HuH-7 (cell line): ENCODE data around the gene FOXO3.

ENCODE experiments used
- DNase-seq: peaks from one replicate; pipeline ENCODE4 v3.0.0; 2011; ENCODE audit warnings: low spot score

The FOXO3 gene

DNA sequence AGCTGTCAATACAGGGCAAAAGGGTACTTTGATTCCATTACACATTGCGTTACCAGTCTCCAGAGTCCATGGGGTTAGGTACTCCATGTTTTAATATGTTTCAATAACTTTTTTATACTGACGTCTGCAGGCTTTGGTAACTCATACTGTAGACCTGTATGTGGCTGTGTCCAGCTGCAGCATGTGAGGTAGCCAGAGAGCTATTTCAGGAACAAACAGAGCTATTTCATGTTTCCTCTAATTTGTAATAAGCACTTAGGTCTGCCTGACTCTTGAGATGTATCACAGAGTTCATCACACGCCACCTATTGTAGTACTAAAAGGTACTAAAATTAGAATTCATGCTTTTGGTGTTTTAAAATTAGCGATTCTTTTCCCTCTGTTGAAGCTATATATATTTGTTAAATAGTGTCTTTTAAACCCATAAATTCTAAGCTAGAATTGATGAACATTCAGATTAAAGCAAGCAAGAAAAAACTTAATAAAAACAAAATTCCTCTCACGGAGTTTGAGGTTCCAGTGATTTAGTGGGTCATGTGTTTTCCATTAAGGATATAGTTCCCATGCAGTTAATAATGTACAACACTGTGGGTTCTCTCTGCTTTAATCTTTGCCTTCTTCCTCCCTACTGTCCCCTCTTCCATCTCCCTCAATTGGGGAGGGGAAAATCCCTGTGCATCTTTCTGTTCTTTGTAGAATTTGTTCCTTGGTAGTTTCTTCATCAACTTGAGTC lies 37.0 kb downstream of the FOXO3 start:
- no peak for DNase-seq

DNA sequence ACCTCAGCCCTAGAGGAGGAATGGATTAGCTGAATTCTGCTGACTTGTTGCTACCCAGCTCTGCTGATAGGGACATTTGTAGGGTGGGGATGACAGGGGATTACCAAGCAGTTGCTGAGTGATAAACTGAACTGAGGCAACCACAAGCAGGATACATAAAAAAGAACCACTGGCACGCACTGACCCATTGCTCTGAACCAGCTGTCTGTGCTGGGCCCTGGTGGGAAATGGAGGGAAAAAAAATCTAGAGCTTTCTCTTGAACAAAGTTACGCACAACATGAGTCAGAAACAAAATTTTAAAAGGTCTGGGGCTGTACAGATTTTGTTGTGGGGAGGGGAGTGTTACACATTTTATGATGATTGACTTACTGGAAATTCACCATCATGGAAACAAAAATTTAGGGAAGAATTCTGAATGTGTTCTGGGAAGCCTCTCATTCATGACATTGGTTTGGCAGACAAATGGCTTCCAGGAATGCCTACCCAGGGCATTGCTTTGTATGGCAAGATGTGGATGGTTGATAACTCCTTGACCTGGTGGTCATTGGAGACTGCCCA lies 37.7 kb downstream of the FOXO3 start:
- DNase-seq = no peak

DNA sequence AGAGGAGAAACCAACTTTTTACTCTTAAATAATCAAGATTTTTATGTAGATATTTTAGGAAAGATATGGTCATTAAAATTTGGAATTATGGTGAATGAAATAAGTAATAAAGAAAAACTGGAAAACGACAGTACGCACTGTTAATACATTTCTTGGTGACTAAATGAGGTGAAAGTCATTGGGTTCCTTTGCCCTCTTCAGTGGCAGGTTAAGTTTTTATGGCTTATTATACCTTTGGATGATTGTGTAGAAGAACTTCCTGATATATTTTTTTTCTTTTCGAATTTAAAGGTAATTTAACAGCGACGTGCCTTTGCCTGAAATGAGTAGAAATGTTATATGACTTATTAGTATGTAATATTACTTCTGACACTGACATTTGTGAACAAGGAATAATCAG lies 43.4 kb downstream of the FOXO3 start:
- no peak for DNase-seq

DNA sequence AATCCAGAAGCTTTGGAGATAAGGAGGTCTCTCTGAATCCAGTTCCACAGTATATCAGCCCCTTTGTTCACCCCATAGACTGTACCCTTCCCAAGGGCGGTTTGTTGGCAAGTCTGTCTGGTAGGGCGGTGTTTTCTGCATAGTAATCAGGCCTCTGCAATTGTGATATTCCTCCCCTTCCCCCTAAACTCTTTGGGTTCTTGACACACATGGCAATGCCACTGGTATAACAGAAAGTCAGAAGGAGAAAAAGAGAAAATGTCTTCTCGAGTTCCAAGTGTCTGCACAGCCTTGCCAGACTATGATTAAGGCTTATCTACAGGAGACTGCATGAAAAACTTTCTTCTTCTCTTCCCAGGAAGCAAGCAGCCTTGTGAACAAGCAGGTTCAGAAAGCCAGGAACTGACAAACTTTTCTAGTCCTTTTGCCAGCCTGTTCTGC lies 45.6 kb downstream of the FOXO3 start:
- no peak for DNase-seq

DNA sequence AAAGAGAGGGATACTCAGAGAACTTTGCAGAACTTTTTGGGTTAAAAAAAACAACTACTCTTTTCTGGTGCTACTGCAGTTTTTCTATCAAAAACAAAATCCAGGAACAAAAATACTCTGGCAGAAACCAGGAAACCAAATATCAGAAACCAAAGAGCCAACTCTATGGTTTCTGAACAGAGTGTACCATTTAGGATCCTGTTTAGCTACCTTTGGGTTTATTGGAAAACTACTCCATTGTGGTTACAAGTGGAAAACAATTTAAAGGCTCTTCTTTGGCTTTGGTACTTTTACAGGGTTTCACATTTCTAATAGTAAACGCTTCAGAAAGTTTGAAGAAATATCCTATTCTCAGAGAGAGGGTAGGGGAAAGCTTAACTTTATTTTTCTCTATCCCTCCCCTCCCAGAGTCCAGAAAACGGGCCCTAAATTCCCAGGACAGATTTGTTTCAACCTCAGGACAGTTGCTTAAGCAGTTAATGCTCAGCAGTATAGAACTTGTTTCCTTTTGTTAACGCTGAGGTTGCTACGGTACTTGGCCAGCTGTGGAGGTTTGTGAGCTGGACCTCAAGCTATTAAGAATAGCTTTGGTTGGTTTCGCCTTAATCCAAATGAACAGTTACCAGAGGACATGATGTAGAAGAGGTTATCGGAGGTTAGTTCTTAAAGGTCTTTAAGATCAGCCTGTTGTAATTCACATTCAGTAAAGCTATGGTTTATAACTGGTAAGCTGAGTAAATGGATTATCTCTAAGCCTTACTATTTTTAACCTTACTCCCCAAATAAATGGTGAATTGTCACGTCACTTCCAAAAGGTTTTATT lies 47.9 kb downstream of the FOXO3 start:
- DNase-seq = no peak

DNA sequence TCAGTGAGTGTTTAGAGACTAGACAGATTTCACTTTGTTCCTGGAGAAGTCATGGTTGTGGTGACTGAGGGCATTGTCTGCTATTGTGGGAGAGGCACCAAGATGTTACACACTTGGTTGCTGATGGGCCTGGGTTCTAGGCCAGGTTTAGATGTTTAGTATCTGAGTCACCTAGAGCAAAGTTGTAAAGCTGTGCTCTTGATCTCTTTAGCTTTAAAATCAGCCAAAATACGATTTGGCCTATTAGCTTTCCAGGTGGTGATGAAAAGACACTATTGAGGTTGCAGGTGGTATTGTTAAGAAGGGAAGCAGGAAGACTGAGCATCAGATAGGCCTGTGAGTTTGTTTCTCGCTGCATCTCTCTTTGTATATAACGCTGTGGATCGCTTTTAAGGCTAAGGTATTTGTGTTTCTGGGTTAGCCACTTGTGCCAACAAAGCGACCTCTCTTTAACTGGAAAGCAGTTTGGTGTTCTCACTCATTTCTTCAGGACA lies 48.6 kb downstream of the FOXO3 start:
- DNase-seq = no peak

DNA sequence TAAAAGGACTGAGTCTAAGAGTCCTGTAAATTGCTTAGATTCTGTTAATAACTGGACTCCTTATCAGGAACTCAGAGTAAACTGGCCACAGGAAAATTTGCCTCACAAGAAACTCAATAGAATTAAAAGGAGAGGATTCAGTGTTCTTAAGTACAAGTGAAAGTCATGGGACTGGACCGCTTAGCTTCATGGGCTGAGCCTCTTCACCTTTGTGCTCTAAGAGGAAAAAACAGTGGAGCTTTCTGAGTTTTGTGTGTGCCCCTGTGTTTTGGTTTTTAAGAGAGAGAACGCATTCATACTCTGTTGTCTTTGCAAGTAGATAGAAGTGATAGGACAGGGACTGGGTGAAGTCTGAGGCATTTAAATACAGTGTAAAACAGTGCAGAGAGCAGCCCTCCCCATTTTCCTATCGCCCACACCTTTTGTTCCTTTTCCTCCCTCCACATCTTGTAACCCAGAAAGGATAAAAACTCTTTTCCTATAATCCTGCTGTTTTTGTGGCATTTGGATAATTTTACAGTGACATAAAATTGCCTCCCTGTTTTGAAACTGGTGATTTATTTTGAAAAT lies 49.6 kb downstream of the FOXO3 start:
- DNase-seq = no peak

DNA sequence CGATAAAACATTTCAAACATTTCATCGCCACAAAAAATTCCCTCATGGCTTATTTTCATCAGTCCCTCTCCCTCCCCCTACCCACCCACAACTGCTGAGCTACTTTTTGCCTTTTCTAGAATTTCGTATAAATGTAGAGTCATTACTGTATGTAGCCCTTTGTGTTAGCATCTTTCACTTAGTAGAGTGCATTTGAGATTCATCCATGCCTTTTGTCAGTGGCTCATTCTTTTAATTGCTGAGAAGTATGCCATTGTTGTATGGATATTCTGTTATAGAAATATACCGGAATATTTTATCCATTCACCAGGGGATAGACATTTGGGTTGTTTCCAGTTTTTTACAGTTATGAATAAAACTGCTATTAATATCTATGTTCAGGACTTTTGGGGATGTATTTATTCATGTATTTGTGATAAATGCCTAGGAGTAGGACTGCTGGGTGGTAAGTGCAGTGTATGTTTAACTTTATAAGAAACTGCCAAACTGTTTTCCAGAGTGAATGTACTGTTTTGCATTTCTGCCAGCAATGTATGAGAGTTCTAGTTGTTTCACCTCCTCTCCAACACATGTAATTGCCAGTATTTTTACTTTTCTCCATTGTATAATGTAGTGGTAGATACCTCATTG lies 50.4 kb downstream of the FOXO3 start:
- no peak for DNase-seq

DNA sequence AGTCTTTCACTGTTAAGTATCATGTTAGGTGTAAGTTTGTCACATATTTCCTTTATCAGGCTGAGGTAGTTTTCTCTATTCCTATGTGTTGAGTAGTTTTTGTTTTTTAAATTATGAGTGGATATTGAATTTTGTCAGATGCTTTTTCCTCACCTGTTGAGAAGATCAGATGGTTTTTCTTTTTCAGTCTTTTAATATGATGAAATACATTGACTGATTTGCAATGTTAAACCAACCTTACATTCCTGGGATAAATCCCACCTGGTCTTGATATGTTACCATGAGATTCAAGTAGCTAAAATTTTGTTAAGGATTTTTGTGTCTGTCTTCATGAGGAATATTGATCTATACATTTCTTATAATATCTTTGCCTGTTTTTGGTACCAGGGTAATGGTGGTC lies 52.1 kb downstream of the FOXO3 start:
- no peak for DNase-seq

DNA sequence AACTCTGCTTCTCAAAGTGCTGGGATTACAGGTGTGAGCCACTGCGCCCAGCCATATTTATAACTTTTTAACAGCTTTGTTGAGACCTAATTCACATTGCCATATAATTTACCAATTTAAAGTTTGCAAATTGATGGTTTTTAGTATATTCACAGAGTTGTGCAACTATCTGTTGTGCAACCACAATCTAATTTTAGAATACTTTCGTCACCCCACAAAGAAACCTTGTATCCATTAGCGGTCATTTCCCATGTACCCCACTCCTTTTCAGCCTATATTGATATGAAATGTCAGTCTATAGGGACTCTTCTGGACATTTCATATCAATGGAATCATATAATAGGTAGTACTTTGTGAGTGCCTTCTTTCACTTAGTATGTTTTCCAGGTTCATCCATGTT lies 55.8 kb downstream of the FOXO3 start:
- no peak for DNase-seq

DNA sequence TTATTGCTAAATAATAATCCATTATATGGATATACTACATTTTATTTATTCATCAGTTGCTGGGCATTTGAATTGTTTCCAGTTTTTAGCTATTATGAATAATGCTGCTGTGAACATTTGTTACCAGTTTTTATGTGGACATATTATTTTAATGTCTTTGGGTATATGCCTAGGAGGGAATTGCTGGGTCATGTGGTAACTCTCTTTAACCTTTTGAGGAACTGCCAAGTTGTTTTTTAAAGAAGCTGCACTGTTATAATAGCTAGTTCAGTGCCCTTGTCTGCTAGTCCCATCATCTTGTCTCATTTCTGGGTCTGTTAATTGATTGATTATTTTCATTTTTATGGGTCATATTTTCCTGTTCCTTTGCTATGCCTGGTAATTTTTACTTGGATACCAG lies 56.3 kb downstream of the FOXO3 start:
- no peak for DNase-seq

DNA sequence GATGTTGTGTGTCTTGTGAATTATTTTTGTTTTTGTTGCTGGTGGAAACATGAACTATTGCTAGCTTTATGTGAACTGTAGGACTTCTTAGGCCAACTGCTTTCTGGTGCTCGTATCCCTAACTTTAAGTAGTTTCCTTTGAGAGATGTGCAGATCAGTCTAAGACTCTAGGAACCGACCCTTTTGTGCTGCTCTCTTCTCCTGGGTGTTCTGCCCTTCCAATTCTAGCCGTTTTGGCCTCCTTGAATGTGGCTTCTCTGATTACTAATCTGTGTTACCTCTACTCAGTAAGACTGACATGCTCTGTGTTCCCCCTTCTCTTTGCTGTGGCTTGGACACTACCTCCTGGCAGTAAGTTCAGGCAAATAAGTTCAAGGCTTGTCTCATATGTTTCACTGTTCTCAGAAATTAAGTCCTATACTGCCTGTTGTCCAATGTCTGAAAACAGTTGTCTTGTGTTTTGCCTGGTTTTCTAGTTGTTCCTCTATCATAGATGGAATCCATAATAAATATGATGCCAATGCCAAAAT lies 58.0 kb downstream of the FOXO3 start:
- DNase-seq = no peak

DNA sequence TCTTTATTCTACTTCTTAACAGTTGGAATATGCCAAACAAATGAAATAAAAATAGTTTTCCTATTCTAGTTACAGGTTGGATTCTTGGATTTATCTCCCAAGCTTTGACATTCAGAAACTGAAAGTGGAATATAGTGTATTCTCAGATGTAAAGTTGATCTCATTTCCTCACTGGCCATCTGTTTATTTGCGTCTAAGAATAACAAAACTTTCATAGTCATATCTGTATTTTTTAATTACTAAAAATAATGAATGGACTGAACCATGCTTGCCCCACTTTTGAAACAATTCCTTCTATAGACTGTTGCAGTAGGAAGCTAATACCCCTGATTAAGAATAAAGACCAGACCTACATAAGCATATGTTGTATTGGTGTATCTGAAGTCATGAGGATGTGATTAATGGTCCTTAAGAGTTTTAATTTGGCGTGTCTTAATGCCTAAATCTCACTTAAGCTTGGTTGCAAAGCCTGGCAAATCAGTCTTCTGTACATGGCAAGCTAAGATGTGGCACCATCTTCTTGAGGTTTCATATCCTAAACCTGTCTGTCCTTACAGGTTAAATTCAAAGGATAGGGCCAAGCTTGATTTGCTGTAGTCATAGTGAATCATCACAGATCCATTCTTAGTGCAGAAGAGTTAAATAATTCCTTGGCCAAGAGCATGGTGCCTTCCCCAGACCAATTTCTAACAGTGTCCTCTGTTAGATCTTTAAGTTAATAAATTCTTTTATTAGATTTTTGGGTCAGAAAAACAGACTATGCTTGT lies 58.9 kb downstream of the FOXO3 start:
- no peak for DNase-seq

DNA sequence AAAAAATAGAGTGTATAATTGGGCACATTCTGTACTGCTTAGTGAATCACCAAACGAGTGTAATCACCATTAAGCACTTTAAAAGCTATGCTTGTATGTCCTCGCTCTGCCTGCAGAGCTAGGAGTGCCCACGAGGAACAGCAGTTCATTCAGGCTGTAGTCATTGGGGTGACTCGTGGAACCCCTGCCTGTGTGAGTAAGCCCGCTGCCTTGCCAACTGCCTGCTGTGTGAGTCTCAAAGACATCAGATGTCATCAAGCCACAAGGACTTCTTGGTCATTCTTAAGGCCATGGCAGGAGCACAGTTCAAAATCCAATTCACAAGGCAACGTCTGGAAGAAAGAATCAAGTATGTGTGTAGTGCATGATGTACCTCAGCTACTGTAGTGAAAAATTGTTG lies 60.4 kb downstream of the FOXO3 start:
- DNase-seq = no peak

DNA sequence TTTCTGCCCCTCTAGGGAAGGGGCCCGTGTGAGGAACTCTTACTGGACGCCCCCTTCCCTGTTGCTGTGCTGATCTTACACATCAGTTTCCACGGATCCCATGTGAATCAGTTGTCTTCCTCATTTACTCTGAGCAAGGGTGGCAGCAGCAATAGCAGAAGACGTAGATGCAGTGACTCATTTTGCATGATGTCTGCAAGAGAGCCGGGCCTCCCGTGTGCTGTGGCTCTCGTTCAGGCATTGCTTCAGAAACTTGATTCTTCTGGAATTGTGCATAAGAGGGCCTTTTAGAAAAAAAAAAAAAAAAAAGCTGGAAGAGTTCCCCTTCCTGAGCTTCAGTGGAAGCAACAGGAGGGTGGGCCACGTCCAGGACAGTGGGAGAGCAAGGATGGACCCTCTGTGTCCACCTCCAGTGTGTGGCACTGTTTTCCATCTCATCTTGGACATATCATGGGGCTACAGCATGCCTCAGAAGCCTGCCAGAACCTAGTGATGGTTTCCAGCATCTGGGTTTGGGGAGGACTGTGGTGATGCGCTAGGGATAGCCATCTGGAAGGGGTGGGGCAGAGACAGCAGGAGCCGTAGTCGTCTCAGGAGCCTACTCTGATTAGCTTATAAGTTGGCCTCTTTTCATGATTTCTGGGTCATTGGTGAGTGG lies 62.1 kb downstream of the FOXO3 start:
- DNase-seq = no peak

DNA sequence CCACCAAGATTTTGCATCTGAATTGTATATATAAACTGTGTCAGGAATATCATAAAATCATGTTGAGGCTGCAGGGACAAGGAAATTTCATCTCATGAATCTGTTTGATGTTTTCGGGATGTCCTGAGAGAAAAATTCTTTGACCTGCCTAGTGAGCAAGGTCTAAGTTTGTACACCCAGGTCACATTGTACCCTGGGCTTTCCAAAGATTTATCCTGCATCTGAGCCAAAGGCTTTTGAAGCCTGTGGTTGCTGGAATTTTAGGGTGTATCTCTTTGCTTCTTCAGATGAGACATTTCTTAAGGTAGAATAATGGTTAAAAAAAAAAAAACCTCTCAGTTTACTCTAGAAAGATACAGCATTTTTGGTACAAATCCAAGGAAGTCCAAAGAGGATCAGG lies 63.3 kb downstream of the FOXO3 start:
- no peak for DNase-seq

DNA sequence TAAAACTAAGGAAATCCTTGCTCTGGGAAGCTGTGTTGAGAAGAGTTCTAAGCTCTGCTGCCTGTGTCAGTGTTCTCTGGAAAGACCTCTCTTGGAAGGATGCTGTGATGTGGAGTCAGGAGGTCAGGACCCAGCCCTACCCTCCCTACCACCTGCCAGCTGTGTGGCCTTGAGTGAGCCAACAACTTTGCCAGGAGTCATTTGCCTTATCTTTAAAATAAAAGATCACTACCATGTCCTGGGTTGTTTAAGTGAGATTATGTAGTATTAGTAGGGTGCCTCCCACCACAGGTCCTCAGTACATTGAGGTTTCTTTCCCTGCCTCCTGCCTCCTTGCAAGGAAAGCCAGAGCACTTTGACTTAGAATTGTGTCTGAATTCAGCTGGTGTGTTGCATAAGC lies 64.9 kb downstream of the FOXO3 start:
- no peak for DNase-seq

DNA sequence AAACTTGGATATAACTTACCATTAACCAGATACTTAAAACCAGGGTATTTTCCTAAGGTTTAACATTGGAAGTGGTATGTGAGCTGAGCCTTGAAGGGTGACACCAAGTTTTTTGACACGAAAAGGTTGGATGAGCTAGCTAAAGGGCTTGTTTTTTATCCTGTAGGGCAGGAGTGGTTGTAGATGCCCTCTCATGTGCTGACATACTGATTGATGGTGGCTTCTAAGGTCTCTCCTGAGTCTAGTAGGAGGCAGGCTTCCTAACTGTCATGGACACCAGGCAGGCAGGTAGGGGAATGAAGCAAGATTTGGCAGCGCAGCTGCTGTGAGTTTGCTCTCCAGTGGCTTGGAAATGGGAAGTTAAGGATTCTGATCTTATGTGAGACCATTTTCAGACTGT lies 66.1 kb downstream of the FOXO3 start:
- DNase-seq = no peak

DNA sequence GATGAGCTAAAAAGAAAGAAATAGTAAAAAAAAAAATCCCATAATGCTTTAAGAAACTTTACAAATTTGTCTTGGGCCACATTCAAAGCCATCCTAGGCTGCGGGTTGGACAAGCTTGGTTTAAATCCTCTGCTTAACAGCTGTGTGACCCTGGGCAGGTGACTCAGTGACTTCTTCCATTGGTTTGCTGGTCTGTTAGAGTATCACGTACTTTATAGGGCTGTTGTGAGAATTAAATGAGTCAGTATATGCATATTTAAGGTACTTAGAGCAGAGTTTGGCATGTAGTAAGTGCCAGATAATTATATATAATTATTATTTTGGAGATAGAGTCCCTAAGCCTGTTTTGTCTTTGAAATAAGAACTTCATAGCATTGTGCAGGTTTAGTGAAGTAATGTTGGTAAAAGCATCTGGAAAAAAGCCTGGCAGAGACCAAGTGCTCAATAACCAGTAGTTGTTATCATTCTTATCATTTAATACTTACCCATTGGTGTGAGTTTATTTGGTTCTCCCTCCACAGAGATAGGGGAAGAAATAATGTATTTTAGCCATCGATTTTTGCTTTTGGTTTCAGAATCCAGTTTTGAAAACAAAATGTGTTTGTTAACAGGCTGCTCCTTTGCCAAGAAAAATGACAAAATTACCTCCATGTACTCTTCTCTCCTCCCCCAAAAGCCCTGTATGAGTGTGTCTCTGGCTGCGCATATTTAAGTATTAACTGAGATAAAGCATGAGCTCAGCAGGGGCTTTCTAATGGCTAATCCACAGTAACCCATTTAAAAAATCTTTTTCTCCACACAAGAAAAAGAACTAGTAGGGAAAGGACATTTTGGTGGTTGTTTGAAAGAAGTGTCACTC lies 67.2 kb downstream of the FOXO3 start:
- no peak for DNase-seq
